ENCODE results near the gene SLC6A1.

Gene SLC6A1

DNA sequence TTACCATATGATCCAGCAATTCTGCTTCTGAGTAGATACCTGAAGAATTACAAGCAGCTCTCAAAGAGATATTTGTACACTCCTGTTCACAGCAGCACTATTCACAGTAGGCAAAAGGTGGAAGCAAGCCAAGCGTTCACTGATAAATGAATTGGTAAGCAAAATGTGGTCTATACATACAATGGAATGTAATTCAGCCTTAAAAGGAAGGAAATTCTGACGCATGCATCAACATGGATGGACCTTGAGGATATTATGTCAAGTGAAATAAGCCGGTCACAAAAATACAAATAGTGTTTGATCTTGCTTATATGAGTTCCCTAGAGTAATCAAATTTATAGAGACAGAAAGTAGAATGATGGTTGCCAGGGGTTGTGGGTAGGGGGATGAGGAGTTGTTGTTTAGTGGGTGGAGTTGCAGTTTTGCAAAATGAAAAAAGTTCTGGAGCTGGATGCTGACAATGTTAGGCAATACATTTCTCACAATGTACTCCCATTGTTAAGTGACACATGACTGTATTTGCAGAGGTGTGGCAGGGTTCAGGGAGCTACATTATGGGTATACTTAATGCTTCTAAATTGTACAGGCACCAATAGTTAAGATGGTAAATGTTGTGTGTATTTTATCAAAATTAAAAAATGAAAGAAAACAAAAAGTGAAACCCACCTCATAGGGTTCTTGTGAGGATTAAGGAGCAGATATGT lies 26.7 kb downstream of the SLC6A1 start:
- no peak for DNase-seq (ENCODE audit: low read depth in 2 of 2)

DNA sequence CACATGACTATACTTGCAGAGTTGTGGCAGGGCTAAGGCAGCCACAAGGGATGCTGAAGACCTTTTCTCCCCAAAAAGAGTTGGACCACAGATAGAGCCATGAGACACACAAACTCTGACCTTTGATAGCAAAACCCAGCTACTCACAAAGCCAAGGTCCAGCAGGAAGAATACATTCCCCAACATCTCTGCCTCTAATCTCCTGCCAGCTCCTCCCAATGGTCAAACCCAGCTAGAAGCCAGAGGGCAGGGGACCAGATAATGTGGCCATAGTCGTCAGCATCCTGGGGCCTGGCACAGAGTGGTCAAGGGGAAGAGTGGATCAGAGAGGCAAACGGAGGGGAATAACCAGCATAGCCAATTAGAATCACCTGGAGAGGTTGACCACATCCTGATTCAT lies 28.2 kb downstream of the SLC6A1 start:
- no peak for DNase-seq (ENCODE audit: low read depth in 2 of 2)

DNA sequence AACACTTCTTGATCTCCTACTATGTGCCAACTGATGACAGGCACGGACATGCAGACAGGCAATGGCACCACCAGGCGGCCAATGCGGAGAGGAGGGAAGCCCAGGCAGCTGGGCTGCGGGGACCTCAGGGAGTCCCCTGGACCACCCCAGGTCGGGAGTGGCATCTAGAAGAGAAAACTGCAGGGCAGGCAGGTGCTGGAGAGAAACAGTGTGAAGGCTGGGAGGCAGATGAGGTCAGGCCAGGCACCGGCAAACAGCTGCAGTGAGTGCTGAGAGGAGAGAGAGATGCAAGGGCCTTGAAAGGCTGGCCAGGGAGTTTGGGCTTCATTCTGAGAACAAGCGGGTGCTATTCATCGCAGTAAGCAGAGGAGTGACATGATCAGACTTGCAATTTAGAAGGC lies 29.1 kb downstream of the SLC6A1 start:
- DNase-seq (ENCODE audit: low read depth in 2 of 2): no peak

DNA sequence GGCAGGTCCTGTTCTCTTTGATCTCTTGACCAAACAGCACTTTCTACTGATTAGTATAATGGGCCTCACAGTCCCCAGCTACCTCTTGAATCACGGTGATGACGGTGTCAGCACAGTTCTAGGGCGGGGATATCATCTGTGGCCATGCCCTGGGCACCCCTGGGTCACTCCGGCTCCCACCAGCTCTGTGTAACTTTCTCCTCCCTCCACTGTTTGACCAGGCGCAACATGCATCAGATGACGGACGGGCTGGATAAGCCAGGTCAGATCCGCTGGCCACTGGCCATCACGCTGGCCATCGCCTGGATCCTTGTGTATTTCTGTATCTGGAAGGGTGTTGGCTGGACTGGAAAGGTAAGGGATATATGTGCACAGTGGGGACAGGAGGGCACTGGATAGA lies 29.6 kb downstream of the SLC6A1 start:
- no peak for DNase-seq (ENCODE audit: low read depth in 2 of 2)

DNA sequence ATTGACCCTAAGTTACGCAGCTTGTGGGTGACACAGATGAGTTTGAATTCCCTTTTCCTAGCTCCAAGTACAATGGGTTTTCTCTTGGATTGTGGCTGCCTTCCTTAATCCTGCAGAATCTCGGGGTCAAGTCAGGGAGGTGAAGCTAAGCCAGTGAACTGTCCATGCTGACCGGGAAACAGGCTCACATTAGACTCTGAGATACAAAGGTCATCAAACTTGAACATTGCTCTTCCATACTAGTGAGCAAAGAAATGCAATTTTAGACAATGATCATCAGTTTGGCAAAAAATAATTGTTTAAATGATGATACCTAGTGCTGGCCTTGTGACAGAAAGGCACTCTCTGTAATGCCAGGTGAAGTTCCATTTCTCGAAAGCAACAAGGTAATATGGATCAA lies 31.6 kb downstream of the SLC6A1 start:
- DNase-seq (ENCODE audit: low read depth in 2 of 2): no peak

DNA sequence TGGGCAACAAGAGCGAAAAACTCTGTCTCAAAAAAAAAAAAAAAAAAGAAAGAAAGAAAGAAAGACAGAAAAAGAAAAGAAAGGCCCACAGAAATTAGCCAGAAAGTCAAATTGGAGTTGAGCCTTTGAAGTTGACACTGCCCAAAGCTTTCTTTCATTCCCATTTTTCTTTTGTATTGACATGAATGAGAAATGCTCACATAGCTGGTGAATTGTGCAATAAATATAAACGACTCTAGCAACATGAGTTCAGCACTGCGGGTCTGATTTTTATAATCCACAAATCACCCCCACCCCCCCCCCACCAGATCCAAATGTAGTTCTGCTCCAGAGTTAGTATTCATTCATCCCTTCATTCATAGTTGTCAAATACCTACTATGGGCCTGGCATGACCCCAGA lies 37.4 kb downstream of the SLC6A1 start:
- DNase-seq (ENCODE audit: low read depth in 2 of 2): no peak

DNA sequence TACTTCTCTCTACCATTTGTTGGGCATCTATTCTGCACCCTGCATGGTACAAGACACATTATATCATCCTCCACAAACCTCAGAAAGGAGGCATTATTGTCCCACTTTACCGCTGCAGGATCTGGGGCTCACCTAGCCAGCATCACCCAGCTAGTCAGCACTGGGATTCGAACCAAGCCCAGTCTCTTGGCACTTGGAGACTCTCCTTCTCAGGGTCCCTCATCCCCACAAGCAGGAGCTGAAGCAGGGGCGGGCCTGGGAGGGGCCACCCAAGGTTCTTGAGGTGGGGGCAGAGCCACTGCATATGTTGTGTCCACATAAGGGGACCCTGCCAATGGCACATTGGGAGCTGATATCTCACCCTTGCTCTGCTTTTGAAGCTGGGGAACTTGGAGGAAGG lies 41.3 kb downstream of the SLC6A1 start:
- no peak for DNase-seq (ENCODE audit: low read depth in 2 of 2)

DNA sequence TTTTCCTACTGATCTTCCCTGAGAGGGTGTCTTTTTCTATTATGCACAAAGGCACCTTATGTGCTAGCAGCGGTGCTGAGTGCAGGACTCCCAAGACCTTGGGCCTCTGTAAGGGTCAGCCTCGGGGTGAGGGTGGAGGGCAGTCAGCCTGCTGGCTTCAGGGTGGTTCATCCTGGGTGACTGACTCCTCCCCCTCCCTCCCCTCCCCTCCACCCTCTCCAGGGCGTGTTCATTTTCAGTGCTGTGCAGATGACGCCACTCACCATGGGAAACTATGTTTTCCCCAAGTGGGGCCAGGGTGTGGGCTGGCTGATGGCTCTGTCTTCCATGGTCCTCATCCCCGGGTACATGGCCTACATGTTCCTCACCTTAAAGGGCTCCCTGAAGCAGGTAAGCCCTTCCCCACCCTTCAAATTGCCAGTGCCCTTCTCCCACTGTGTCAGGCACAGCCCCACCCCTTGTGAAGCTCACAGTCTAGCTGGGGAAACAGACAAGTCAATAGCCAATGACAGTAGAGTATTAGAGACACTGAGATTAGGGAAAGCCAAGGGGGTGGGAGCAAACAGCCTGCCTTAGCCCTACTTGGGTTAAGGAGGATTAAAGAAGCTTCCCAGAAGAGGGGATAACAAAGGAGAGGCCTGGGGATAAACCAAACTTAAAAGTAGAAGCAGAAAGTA lies 41.9 kb downstream of the SLC6A1 start:
- no peak for DNase-seq (ENCODE audit: low read depth in 2 of 2)

DNA sequence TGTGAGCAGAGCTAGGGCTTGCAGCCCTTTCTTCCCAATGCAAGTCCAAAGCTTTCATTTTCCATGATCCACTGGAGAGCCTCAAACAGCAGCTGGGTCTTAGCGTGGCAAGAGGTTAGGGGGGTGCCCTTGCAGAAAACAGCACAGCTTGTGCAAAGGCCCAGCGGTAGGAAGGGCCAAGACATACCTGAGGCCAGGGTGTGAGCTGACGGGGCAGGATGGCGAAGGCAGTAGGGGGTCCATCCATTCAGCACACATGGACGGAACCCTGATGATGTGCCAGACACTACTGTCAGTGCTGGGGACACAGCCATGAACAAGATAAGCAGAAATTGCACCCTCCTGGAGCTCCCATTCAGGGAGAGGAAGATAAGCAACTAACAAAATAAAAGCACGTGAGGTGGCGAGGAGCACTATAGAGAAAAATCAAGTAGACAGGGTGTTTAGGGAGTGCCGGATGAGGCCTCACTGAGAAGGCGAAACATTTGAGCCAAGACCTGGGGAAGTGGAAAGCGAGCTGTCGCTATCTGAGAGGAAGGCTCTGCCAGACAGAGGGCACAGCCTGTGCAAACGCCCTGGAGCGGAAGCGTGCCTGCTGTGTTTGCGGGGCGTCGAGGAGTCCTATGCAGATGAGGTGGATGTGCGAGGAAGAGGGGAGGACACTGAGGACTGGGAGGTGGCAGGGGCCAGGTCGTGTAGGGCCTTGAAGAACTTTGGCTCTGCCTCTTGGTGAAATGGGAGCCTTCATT lies 43.4 kb downstream of the SLC6A1 start:
- no peak for DNase-seq (ENCODE audit: low read depth in 2 of 2)

DNA sequence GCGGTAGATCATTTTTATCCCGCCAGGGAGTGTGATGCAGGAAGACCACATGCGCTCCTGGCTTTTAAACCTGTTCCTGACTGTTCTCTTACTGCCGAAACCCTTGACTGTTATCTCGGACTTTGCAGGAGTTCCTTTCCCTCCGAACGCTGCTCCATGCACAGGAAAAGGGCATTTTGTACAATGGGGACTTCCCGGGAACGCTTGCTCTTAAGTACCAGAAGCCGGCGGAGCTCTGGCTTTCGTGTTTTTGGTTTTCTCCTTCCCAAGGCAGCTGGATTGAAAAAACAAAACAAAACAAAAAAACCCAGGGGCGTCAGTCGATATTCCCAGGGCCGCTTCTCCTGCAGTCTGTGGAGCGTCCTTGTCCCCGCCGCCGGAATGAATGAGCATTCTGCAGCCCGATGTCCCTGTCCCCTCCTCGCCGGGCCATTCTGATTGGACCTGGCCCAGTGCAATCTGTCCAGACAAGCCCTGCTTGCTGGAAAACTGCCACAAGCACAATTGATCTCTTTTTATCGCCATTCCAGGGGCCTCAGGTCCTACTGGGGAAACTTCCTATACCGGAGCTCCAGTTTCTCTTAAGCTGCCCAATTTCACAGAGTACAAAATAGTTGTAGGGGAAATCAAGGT lies 44.8 kb downstream of the SLC6A1 start:
- no peak for DNase-seq (ENCODE audit: low read depth in 2 of 2)

DNA sequence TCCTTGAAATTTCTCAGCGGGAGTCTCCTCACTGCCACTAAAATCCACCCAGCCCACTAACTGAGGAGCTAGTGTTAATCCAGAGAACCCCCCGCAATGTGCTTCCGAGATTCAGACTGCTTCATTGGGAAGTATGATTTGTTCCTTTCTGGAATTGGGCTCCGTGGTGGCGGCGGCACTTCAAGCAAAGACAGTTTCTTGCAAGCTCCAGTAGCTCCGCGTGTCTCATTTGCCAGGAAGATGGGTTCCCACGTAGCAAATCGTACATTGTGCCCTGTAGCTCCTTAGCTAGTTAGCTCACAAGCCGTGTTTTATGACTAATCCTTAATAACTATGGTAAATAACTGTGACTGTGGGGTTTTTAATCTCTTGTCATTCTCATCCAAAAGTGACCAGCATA lies 45.4 kb downstream of the SLC6A1 start:
- DNase-seq (ENCODE audit: low read depth in 2 of 2): no peak

DNA sequence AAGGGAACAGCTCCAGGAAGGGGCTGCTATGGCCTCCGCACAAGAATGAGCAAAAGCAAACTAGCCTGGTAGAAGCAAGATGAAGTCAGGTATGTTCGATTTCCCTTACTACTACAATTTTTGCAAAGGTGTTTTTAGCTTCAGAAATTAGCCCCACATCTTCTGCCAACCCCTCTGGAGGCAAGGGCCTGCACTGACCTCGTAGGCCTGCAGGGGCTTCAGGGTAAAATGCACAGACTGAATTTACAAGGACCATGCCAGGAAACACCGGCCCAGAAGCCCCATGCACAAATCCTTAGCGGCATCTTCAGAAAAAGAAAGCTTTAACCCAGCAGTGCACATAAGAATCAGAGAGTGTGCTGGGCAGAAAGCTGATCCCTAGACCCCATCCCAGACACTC lies 53.0 kb downstream of the SLC6A1 start:
- DNase-seq (ENCODE audit: low read depth in 2 of 2): no peak

DNA sequence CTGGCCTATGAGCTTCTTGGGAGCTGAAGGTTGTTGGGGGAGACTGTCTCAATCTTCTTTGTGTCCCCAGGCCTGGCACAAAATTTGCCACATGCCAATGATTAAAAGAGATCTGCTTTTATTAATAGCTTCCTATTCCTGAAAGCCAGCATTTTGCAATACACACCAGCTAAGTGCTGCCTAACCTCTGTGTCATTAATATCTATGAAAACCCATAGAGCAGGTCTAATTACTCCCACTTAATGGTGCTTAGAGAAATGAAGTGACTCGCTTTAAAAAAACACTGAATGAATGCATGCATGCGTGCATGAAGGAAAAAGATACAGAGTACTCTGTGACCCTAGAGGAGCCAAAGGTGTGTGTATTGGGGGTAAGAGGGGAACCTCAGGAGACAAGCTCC lies 55.0 kb downstream of the SLC6A1 start:
- no peak for DNase-seq (ENCODE audit: low read depth in 2 of 2)

DNA sequence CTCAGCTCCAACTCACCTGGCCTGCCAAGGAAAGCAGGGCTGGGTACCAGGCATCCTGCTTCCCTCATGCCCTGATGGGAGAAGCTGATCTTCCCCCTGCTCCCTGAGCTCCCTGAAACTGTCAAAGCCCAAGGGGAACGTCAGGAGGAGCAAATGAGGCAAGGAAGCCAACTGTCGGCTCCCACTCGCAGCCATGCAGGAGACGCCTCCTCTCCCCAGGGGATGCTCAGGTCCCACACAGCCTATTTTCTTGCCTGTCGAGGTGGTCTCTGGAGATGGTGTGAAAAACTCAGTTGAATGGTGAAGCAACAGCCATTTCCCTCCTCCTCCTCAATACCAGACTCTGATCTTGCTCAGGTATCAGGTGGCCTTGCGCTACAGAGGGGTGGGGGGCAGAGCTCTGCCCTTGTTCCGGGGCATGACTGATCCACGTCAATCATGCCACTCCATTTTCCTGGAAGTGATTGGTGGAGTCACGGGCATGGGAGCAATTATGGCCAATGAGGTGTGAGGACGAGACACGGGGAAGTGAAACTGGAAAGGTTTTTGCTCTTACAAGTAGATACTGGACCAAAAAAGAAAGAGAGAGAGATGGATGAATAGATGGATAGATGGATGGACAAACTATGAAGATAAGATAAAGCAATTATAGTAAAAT lies 58.2 kb downstream of the SLC6A1 start:
- DNase-seq (ENCODE audit: low read depth in 2 of 2): no peak

DNA sequence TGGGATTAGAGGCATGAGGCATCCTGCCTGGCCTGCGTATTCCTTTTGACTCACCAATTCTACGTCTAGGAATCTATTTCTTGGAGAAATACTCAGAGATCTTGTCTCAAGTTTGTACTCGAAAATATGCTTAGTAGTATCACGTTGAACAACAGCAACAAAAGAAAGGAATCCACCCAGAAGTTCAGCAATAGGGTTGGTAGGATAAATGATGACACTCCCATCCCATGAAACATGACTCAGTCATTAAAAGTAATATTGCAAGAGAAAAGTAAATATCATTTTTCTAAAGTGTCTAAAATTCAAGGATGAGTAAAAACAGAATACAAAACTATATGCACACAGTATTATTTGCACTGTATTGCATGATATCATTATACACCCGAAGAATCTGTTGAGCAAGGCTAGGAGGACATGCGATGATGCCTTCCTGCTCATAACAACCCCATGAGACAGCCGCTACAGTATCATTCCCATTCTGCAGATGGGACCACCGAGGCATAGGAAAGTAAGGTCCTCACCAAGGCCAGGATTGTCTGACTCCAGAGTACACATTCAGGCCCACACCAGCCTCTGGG lies 61.5 kb downstream of the SLC6A1 start:
- DNase-seq (ENCODE audit: low read depth in 2 of 2): no peak

DNA sequence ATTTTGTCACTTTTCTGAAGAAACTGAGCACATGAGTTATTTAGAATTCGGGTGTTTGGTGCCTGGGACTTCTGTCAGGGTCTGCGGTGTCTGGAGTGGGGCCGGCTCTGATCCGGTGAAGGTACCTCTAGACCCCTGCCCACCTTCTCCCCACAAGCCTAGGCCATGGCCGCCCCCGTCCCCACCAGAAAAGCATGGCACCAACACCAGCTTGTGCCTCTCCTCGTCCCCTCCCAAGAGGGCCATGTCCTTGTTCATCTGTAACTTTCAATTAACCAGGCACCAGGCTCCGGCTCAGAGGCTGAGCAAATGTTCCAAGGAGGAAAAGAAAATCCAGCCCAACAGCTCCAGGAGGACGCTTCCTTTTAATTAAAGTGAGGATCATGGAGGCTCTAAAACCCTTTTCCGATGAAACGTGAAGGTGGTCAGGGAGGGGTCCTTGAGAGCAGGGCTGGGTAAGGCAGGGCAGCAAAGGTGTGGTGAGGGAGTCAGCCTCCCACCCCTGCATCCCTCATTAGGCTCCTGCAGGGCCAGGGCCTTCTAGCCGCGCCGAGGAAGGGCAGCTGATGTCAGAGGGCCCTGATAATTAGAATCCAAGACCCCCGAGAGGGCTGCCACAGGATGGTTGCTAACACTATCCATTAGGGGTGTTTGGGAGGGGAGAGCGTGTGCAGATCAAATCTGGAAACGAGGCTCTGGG lies 62.3 kb downstream of the SLC6A1 start:
- DNase-seq (ENCODE audit: low read depth in 2 of 2): no peak

DNA sequence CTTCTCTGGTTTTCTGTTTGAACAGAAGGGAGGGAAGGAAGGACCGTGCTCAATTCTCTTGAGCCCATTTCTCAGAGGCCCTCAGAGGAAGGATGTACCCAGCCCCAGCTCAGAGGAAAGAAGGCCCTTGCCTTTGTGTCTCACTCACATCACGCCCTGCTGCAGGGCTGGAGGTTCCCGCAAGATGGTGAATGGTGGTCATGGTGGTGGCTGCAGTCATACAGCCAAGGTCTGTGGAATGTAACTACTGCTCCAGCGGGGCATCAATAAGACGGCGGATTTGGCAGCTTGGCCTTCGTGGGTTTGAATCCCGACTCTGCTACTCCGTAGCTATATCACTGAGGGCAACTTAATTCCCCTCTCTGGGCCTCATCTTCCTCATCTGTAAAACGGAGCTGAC lies 62.9 kb downstream of the SLC6A1 start:
- no peak for DNase-seq (ENCODE audit: low read depth in 2 of 2)

DNA sequence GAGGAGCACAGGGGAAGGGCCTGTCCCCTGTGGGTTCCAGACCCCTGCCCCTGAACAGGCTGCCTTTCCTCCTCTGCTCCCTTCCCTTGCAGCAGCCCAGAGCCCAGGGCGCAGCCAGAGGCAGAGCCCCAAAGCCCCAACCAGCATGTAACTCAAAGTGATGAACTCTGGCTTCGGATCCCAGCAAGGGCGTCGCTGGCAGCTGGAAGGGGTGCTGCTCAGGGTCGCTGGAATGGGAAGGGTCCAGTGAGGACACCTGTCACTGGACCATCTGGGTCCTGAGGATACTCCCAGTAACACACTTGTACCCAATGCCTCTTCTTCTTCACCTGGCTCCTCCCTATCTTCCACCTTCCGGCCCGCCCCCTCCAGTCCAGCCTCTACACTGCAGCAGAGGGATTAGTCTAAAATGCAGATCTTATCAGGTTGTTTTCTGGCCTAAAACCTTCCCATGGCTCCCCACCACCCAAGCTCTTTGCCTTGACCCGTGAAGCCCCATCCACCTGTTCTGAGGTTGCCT lies 64.0 kb downstream of the SLC6A1 start:
- no peak for DNase-seq (ENCODE audit: low read depth in 2 of 2)

DNA sequence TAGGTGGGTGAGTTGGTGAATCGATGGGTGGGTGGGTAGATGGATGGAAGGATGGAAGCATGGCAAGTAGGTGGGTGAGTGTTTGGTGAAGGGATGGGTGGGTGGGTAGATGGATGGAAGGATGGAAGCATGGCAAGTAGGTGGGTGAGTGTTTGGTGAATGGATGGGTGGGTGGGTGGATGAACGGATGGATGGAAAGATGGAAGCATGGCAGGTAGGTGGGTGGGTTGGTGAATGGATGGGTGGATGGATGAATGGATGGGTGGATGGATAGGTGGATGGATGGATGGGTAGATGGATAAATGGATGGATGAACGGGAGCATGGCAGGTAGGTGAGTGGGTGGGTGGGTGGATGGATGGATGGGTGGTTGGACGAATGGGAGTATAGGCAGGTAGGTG lies 65.1 kb downstream of the SLC6A1 start:
- no peak for DNase-seq (ENCODE audit: low read depth in 2 of 2)

DNA sequence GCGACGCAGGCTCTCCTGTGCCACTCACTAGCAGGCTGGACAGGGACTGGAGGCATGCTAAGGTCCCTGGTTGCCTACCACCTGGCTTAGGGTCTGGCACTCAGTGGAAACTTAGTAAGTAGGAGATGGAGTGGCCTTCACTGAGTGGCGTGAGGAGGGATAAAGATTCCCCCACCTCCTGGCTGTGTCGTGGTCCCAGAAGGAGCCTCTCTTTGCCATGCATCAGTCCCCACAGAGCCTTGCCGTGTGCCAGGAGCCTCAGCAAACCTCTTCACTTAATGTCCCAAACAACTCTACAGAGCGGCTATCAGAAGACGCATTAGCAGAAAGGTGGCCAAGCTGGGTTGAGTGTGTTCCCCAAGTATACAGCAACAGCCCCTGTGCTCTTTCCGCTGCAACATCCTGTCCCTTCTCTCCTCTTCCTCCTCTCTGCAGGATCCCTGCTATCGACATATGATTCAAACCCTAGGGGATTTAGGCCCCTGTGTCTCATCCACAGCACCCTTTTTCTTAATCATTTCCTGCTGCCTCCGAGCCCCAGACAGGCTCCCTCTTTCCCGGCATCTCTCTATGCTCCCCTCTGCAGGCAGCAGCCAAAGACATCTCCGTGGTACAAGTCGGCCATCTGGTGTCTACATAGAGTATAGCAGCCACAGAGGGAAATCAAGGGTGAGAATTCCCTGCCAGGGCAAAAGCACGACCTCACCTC lies 66.7 kb downstream of the SLC6A1 start:
- DNase-seq (ENCODE audit: low read depth in 2 of 2): peak; percentile 37 to 44
